ENCODE measurements around the gene BAHCC1.

BAHCC1 gene

DNA sequence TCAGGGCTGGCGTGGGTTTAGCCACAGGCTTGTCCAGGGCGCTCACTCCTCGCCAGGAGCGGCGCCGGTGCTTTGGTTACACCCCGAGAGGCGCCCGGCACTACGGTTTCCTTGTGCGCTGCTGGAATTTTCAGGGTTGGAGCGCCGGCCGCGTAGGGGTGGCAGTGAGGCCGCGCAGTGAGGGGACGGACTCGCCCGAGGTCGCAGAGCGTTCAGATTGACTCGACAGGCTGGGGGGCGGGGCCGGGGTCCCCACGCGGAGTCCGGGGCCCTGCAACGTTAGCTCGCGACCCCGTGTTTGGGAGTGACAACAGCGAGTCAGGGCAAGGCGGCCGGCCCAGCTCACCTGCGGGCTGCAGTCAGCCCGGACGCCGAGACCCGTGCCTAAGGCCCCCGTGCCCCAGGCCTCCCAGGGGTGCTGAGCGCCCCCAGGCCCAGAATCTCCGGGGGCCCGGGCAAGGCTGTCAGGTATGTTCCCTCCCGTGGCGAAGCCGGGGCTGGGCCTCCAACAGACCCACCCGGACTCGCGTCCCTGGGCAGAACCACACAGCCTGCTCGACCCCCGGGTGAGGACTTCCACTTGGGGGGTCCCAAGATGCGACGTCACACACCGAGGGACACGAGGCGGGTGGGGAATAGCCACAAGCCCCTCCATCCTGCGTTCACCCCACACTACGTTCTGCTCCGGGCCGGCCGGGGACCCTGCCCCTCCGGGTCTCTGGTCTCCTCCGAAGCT lies 118.7 kb downstream of the BAHCC1 start:
- TF ChIP-seq, protein P1, sequence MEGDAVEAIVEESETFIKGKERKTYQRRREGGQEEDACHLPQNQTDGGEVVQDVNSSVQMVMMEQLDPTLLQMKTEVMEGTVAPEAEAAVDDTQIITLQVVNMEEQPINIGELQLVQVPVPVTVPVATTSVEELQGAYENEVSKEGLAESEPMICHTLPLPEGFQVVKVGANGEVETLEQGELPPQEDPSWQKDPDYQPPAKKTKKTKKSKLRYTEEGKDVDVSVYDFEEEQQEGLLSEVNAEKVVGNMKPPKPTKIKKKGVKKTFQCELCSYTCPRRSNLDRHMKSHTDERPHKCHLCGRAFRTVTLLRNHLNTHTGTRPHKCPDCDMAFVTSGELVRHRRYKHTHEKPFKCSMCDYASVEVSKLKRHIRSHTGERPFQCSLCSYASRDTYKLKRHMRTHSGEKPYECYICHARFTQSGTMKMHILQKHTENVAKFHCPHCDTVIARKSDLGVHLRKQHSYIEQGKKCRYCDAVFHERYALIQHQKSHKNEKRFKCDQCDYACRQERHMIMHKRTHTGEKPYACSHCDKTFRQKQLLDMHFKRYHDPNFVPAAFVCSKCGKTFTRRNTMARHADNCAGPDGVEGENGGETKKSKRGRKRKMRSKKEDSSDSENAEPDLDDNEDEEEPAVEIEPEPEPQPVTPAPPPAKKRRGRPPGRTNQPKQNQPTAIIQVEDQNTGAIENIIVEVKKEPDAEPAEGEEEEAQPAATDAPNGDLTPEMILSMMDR (IDR thresholded peaks at IDR 0.05; ENCODE audit: low read depth, low read length): no peak
- peak; percentile 78 to 83 for DNase-seq (ENCODE audit: low read depth in 2 of 2)

DNA sequence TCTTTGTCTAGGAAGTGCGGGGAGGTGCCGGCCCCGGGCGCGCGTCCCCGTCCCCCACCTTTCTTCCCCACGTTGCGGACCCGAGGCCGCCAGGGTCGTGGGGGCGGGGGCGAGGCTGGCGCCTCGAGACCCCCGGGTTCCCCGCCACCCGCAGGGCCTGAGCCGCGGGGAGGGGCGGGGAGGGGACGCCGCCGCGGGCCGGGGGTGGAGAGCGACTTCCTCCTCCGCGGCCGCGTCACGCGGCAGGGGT lies 119.2 kb downstream of the BAHCC1 start:
- TF ChIP-seq, protein P1 (IDR thresholded peaks at IDR 0.05; ENCODE audit: low read depth, low read length): no peak
- peak overlapping the region; percentile 45 to 58 for H3K4me3 ChIP-seq (replicated peaks in 1 of 2; ENCODE audit: low read depth in 2 of 2, low read length in 2 of 2)
- DNase-seq (ENCODE audit: low read depth in 2 of 2): no peak

More for the DNA sequence above, 118.7 kb downstream of the BAHCC1 start:
- H3K4me3 ChIP-seq (replicated peaks in 1 of 2; ENCODE audit: low read depth in 2 of 2, low read length in 2 of 2): peak overlapping the region; percentile 45 to 58

DNA sequence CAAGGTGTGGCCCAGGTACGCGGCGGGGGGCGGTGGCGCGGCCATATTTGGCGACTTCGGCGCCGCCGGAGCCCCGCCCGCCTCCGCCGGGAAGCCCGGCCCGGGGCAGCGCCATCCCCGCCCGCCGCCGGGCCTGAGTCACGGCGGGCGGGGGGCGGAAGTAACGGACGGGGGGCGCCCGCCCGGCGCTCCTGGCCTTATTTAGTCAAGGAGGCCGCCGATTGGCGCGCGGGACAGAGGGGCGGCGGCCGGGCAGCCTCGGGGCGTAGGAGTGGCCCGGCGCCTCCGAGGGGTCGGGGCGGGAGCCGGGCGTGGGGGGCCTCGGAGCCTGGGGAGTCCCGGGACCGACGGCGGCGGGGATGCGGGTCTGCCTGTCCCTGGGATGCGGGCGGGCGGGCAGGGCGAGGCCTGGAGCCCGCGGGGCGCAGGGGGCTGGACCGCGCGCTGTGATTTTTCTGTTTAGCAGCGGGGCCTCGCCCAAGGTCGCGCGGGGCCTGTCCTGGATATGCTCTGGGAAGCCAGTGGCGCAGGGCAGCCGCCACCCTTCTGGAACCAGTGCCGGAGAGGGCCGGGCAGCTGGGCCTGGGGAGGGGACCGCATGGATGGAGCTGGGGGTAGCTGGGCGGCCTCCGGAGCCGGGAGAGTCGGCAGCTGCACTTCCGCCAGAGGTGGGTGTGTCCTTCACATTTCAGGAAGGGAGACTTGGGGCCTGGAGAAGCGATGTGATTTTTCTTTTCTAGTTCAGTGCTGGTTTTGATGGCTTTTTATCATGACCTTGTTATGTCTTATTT lies 119.7 kb downstream of the BAHCC1 start:
- DNase-seq (ENCODE audit: low read depth in 2 of 2): peak; percentile 86 to 88
- peak overlapping the region; percentile 69 to 81 for H3K4me3 ChIP-seq (replicated peaks in 1 of 2; ENCODE audit: low read depth in 2 of 2, low read length in 2 of 2)
- TF ChIP-seq, protein P1 (IDR thresholded peaks at IDR 0.05; ENCODE audit: low read depth, low read length): no peak

DNA sequence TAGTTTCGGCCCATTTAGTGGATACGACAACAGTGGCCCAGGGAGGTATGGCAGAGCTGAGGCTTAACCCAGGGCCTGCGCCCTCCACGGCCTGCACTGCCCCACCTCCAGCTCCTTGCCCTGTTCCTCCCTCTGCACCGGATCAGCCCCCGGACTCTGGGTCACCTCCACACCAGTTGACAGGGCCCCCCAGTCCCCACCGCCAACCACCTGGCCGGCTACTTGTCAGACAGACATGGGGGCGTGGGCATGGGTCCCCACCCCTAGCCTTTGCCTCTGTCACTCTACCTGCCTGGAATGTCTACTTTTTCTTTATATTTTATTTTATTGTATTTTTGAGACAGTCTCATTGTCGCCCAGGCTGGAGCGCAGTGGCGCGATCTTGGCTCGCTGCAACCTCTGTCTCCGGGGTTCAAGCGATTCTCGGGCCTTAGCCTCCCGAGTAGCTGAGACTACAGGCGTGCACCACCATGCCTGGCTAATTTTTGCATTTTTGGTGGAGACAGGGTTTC lies 120.3 kb downstream of the BAHCC1 start:
- no peak for DNase-seq (ENCODE audit: low read depth in 2 of 2)
- TF ChIP-seq, protein P1 (IDR thresholded peaks at IDR 0.05; ENCODE audit: low read depth, low read length): no peak

More for the DNA sequence above, 120.3 kb downstream of the BAHCC1 start:
- peak overlapping the region; percentile 69 to 81 for H3K4me3 ChIP-seq (replicated peaks in 1 of 2; ENCODE audit: low read depth in 2 of 2, low read length in 2 of 2)
